Calu3 (cell line): ENCODE measurements around the gene GZMA. TPM values are rescaled to one million over a fixed set of nuclear protein-coding genes. Genes with fewer than 3 reads are reported as not detected.

Experiments used
- BruUV-seq: library from RNA; stranded (reverse); fragments of 400-500 nt; replicated peaks from 2 replicates; lab custom pipeline; 2021; lab: Mats Ljungman, UMichigan
- CTCF ChIA-PET: fragments of 300-600 bp; sonication (Branson Sonifier 250); formaldehyde crosslinking; loops from one replicate; lab custom pipeline; 2022; ENCODE audit warnings: antibody characterized with exemption; lab: Charles Lee
- DNase-seq: peaks from one replicate; pipeline ENCODE4 v3.0.0; 2022
- H3K27ac Mint-ChIP-seq: one replicate; pipeline ENCODE4 v1.8.0; 2022; ENCODE audit warnings: mixed read lengths; ENCODE audit not compliant: unreplicated experiment
- H3K27me3 Mint-ChIP-seq: one replicate; pipeline ENCODE4 v1.8.0; 2022; ENCODE audit warnings: mixed read lengths; ENCODE audit not compliant: unreplicated experiment
- H3K36me3 Mint-ChIP-seq: one replicate; pipeline ENCODE4 v1.8.0; 2022; ENCODE audit warnings: mild to moderate bottlenecking, moderate library complexity, mixed read lengths; ENCODE audit not compliant: insufficient read depth, unreplicated experiment
- H3K4me1 Mint-ChIP-seq: one replicate; pipeline ENCODE4 v1.8.0; 2022; ENCODE audit warnings: mild to moderate bottlenecking, low read depth, mixed read lengths; ENCODE audit not compliant: unreplicated experiment
- H3K4me3 Mint-ChIP-seq: one replicate; pipeline ENCODE4 v1.8.0; 2022; ENCODE audit warnings: mild to moderate bottlenecking, low read depth, moderate library complexity, mixed read lengths; ENCODE audit not compliant: unreplicated experiment
- H3K9me3 Mint-ChIP-seq: one replicate; pipeline ENCODE4 v1.8.0; 2022; ENCODE audit warnings: low read depth, mixed read lengths; ENCODE audit not compliant: unreplicated experiment
- CTCF ChIP-seq: fragments of 200-600 bp; IDR thresholded peaks from one replicate; pipeline ENCODE4 v1.8.0; 2022; ENCODE audit warnings: antibody characterized with exemption; ENCODE audit not compliant: unreplicated experiment
- intact Hi-C: fragments of 100-400 bp; cut with micrococcal nuclease; formaldehyde crosslinking; loops from one replicate; pipeline ENCODE4 v1.10.0; 2022; ENCODE audit not compliant: unreplicated experiment
- total RNA-seq: library from RNA; stranded (reverse); gene quantifications from 2 replicates; pipeline ENCODE4 v1.2.3, GENCODE V29; 2022

The GZMA gene
- total RNA-seq, 1 experiment from 2014 or later = not detected

GRCh38 chr5:55114061-55114460, 11.6 kb downstream of the GZMA start:
- no peak overlapping the region for H3K27ac Mint-ChIP-seq
- CTCF ChIA-PET = no interaction called here
- no TSS peak for BruUV-seq
- no peaks in the 10 kb centered on the region for H3K4me1 Mint-ChIP-seq
- no peaks in the 10 kb centered on the region for H3K36me3 Mint-ChIP-seq
- no peak overlapping the region for H3K4me3 Mint-ChIP-seq
- no peak for DNase-seq
- peaks cover 71% of the 10 kb centered on the region for H3K27me3 Mint-ChIP-seq
- H3K9me3 Mint-ChIP-seq = no peaks in the 10 kb centered on the region
- no peak for TF ChIP-seq CTCF
- intact Hi-C loops = no loop called here

- CTCF ChIA-PET = no interaction called here
- Mint-ChIP-seq H3K4me3 (no peak overlapping the region), H3K27ac (no peak overlapping the region), H3K36me3 (no peaks in the 10 kb centered on the region), H3K27me3 (peaks cover 81% of the 10 kb centered on the region), H3K9me3 (no peaks in the 10 kb centered on the region), H3K4me1 (no peaks in the 10 kb centered on the region)
- no peak for DNase-seq
- no peak for TF ChIP-seq CTCF
- intact Hi-C loops = no loop called here
- no TSS peak for BruUV-seq
These were observed 20.9 kb downstream of the GZMA start for GRCh38 chr5:55123365-55123764.

- H3K4me1 Mint-ChIP-seq = no peaks in the 10 kb centered on the region
- TF ChIP-seq CTCF = no peak
- H3K27ac Mint-ChIP-seq = no peak overlapping the region
- no peaks in the 10 kb centered on the region for H3K9me3 Mint-ChIP-seq
- H3K36me3 Mint-ChIP-seq = no peaks in the 10 kb centered on the region
- no peak for DNase-seq
- CTCF ChIA-PET = no interaction called here
- intact Hi-C loops = no loop called here
- BruUV-seq = no TSS peak
- peaks cover 68% of the 10 kb centered on the region for H3K27me3 Mint-ChIP-seq
- no peak overlapping the region for H3K4me3 Mint-ChIP-seq
These were observed 31.7 kb downstream of the GZMA start for GRCh38 chr5:55134053-55134722.

GRCh38 chr5:55136521-55136920, 34.1 kb downstream of the GZMA start:
- intact Hi-C loops = no loop called here
- H3K4me3 Mint-ChIP-seq = no peak overlapping the region
- no peaks in the 10 kb centered on the region for H3K36me3 Mint-ChIP-seq
- no peaks in the 10 kb centered on the region for H3K9me3 Mint-ChIP-seq
- no peak for DNase-seq
- no peaks in the 10 kb centered on the region for H3K4me1 Mint-ChIP-seq
- peaks cover 59% of the 10 kb centered on the region for H3K27me3 Mint-ChIP-seq
- no peak for TF ChIP-seq CTCF
- H3K27ac Mint-ChIP-seq = no peak overlapping the region
- CTCF ChIA-PET = no interaction called here
- no TSS peak for BruUV-seq
